Activated T-cell treated with anti-CD3 and anti-CD28 coated beads, Interleukin-2, amount 50 U/mL, for 48 hours (primary cell): ENCODE results near the gene MMS22L.
"Not testable (repeated sequence)": the region's sequence is repeated elsewhere in the genome, so short reads cannot be mapped to it uniquely, and the experiment has no call there.

Experiments
- DNase-seq, 2 experiments: peaks; one replicate each; pipeline ENCODE4 v3.0.0-alpha.2; 2020

The MMS22L gene

DNA sequence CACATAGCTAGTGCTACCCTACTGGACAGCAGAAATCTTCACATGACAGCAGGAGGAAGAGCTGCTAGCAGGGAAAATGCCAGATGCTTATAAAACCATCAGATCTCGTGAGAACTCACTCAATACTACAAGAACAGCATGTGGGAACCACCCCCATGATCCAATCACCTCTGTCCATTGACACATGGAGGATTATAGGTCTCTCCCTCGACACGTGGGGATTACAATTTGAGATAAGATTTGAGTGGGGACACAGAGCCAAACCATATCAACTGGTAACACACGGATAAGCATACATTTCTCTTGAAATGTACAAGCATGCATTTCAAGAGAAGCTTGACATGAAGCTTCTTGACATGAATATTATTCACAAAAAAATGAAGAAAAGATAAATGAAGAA is 64.1 kb downstream of the MMS22L start:
- DNase-seq = no peak

DNA sequence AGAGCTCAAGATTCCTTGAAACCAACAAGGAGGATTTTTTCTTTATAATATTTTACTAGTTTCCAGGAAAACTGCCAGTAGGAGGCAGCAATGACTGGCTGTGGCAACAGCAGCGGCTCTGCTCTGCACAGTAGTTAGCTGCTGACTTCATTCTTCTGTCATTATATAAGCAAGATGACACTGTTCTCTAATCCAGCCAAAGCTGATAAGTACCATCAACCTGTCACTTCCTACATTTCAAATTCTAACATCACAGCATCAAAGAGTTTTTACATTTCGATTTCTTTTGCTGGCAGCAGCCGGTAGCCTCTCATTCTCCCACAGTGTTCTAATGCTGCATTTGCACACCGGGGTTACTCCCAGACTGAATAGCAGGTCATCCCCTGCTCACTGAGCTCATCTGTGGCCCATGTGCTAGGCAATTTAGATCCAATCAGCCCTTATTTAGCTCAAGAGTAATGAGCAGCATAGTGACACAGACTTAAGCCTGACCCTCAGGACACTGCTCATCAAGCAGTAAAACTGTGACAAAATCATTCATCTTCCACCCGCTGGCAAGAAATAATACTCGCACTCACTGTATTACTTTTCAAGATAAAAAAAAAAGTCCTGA is 67.8 kb downstream of the MMS22L start:
- no peak for DNase-seq

DNA sequence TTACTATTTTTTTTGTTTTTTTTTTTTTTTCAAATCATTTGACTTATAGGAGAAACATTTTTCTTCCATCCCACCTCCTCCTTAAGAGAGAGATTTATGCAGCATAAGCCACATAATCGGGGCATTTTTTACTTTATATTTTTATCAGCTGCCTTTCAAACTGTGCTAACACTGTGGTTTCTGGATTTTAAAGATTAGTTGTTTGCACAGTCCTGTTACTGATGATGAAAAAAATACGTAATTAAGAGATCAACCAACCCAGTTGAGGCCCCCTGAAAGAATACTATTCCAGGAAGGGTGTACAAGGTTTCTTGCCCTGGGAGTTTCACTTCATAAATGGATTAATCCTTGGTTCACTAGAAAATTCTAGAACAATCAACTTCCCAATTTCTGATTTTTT is 68.3 kb downstream of the MMS22L start:
- DNase-seq = no peak

GRCh38 chr6:97207383-97207782 is 75.6 kb downstream of the MMS22L start:
- no peak for DNase-seq

DNA sequence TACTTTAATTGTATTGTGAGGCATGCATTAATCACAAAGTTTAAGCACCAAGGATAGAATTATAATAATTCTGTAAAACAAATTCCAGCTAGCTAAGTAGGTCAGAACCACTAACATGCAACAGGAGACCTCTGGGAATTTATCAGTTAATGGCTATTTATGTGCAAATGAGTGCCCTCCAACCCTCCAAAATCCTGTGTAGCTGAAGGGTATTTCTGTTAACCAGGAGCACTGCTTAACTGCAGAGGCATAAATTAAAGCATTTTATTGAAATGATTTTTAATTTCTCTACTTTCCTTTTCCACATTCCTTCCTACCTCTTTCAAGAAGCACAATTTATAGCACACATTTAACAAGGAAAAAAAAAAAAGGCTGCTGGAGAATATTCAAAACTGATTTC is 77.0 kb downstream of the MMS22L start:
- DNase-seq = no peak

- DNase-seq = no peak
Measured at GRCh38 chr6:97203343-97203742, 79.7 kb downstream of the MMS22L start.

- DNase-seq = no peak
Measured at GRCh38 chr6:97198046-97198565, 84.9 kb downstream of the MMS22L start.

- no peak for DNase-seq
Measured at GRCh38 chr6:97195117-97195516, 87.9 kb downstream of the MMS22L start.

GRCh38 chr6:97189767-97190166 is 93.2 kb downstream of the MMS22L start:
- no peak for DNase-seq

DNA sequence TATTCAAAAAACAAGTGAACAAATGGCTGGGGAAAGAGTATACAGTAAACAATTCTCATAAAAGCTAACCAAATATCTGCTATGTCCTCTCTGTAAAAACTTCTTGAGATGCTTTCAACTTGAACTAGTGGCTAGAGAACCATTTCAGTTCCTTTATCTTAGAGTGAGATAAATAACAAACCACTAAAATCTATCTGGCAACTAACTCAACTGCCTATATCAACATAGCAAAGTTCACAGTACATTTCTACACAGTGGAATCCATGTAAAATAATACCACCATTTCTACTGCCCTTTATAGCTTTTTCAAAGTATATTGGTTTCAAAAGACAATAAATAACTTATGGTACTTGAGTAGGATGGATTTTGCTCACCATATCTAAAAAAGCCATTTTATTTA is 95.1 kb downstream of the MMS22L start:
- no peak for DNase-seq

- DNase-seq = peak; percentile 72 to 73
Measured at GRCh38 chr6:97186416-97186999, 96.5 kb downstream of the MMS22L start.

DNA sequence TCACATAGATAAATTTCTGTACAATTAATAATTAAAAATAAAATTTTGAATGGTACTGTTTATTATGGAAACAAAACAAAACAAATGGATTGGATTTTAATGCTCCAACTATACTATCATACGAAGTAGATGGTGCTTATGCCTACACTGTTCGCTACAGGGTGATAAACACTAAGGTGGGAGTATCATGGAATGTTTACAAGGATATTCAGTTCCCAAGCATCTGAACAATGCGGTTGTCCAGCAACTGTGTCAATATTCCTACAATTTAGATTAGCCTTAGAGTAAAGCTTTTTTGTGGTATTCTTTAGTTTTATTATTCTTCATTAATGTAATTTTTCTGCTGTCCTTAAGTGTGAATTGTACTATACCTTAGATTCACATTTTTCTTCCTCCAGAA is 105.1 kb downstream of the MMS22L start:
- DNase-seq = no peak

DNA sequence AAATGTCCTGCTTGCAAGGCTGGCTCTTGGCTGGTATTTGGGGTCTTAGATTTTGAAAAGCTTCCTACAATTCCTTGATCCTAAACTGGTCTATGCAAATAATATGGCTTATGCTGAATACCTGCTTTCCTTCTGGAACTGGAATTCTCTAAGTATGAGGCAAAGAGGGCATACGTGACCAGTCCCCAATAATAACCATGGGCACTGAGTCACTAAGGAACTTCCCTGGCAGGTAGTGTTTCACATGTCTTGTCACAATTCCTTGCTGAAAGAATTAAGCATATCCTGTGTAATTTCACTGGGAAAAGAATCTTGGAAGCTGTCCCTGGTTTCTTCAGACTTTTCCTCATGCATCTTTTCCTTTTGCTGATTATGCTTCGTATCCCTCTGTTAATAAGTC is 106.5 kb downstream of the MMS22L start:
- DNase-seq = no peak

DNA sequence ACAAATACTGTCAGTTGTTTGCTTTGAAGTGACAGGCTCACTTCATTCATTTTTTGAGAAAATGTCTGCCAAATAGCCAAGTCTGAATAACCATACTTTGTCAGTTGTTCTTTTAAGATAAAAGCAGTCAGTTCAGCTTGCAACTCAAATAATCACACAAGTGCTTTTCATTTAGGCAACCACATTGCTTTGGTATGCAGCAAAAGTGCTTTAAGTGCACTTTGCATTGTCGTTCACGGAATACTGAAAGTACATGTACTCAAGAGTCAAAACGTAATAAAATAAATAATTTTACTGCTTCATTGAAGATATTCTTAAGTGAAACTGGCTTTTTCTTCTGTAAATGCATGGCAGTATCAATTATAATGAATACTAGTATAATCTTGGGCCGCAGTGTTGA is 107.2 kb downstream of the MMS22L start:
- no peak for DNase-seq

DNA sequence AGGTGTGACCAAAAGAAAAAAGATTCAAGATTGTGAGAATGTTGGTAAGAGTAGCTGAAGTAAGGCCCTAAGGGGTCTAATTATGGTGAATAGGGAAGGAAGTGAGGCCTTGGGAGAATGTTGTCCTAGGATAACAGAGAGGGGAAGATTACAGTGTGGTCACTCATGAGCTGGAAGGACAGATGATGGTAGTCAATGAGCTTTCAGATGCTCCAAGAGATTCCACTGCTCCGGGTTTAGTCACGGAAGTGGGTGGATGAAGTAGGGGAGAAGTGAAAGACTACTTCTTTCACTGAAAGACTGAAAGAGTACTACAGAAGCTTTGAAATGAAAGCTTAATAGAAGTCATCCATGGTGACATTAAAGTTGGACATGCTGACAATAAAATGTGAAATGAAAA is 108.5 kb downstream of the MMS22L start:
- DNase-seq = no peak

DNA sequence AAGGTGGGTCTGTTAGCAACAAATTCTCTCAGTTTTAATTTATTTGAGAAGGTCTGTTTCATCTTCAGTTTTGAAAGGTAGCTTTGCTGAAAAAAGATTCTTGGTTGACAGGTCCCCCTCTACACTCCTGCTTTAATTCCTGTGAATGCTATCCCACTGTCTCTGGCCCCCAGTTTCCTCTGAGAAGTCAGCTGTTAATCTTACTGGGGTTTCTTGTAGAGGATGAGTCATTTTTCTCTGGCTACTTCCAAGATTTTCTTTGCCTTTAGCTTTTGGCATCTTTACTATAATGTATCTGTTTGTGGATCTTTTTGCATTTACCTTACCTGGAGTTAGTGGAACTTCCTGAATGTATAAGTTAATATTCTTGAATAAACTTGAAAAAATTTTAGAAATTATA is 122.7 kb downstream of the MMS22L start:
- no peak for DNase-seq

DNA sequence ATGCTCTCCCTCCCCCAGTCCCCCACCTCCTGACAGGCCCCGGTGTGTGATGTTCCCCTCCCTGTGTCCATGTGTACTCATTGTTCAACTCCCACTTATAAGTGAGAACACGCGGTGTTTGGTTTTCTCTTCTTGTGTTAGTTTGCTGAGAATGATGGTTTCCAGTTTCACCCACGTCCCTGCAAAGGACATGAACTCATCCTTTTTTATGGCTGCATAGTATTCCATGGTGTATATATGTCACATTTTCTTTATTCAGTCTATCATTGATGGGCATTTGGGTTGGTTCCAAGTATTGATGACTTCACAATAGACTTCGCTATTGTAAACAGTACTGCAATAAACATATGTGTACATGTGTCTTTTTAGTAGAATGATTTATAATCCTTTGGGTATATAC is 127.6 kb downstream of the MMS22L start:
- not testable (repeated sequence) for DNase-seq

GRCh38 chr6:97154015-97154414 is 129.0 kb downstream of the MMS22L start:
- DNase-seq = no peak

GRCh38 chr6:97151601-97152000 is 131.4 kb downstream of the MMS22L start:
- no peak for DNase-seq

GRCh38 chr6:97150932-97151331 is 132.1 kb downstream of the MMS22L start:
- DNase-seq = no peak

GRCh38 chr6:97147421-97147820 is 135.6 kb downstream of the MMS22L start:
- no peak for DNase-seq

DNA sequence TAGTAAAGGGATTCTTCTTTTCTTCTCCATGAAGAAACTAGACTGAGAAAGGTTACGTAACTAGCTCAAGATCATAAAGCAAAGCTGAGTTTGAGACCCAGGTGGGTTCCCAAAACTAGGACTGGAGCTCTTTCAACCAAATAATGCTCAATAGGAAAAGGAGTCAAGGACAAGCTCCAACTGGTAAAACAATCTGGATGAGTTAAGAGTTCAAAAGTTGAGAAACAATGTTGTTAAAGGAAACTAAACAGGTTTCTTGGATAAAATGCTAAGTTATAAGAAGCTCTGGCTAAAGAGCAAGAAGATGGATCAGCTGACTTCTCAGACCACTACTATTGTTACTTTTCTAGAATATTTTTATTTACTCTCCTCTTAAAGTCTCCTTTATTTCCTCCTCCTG is 137.3 kb downstream of the MMS22L start:
- DNase-seq = no peak

DNA sequence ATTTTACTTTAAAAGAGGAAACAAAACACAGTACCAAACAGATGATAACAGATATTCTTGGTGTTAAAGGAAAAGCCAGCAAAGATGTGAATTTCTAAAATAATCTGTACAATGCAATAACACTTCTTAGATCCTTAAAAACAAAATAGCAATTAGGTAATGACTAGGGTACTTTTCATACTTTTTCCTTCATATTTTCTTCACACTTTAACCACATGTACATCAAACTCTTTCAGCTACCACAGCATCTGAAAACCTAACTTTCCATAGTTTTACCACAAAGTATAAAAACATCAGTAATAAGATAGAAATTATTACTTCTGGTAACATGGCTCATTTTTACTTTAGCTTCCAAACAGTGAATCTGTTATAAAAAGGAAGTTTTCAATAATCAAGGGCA is 141.3 kb downstream of the MMS22L start:
- no peak for DNase-seq

- no peak for DNase-seq
Measured at GRCh38 chr6:97138581-97138980, 144.4 kb downstream of the MMS22L start.
